Measurements from ENCODE around the gene ATP2B3. TPM values are rescaled to one million over a fixed set of nuclear protein-coding genes. Genes with fewer than 3 reads are reported as not detected.

ATP2B3 gene
- total RNA-seq, 4 donors from 2014 or later = not detected

- Histone ChIP-seq H3K4me3 (replicated peaks in 1 of 3) (no peak overlapping the region), H3K9me3 (no peaks in the 10 kb centered on the region), H3K4me1 (no peaks in the 10 kb centered on the region), H3K27ac (no peak overlapping the region), H3K36me3 (no peaks in the 10 kb centered on the region), H3K27me3 (no peaks in the 10 kb centered on the region)
- TF ChIP-seq CTCF (IDR thresholded peaks at IDR 0.05) = no peak
- no peak for TF ChIP-seq POLR2A (IDR thresholded peaks at IDR 0.05)
- 91 to 95% methylated on average over 13 to 19 of the region's 22 CpGs for WGBS, 2 donors
- no peak for DNase-seq
- intact Hi-C loops (cut with DNase I) = no loop called here
These were observed 43.0 kb downstream of the ATP2B3 start for GRCh38 chrX:153560466-153560865.

GRCh38 chrX:153561337-153561736, 43.9 kb downstream of the ATP2B3 start:
- 100% methylated on average over 1 of the region's 7 CpGs for WGBS, 2 donors
- no peaks in the 10 kb centered on the region for H3K9me3 ChIP-seq
- H3K4me3 ChIP-seq (replicated peaks in 1 of 3) = no peak overlapping the region
- H3K36me3 ChIP-seq = no peaks in the 10 kb centered on the region
- DNase-seq = no peak
- intact Hi-C loops (cut with DNase I) = no loop called here
- no peaks in the 10 kb centered on the region for H3K27me3 ChIP-seq
- TF ChIP-seq POLR2A (IDR thresholded peaks at IDR 0.05) (no peak), CTCF (IDR thresholded peaks at IDR 0.05) (no peak)
- H3K4me1 ChIP-seq = no peaks in the 10 kb centered on the region
- no peak overlapping the region for H3K27ac ChIP-seq

GRCh38 chrX:153562546-153562945, 45.1 kb downstream of the ATP2B3 start:
- no peaks in the 10 kb centered on the region for H3K4me1 ChIP-seq
- intact Hi-C loops (cut with DNase I) = no loop called here
- TF ChIP-seq POLR2A (IDR thresholded peaks at IDR 0.05) (no peak), CTCF (IDR thresholded peaks at IDR 0.05) (no peak)
- no peaks in the 10 kb centered on the region for H3K9me3 ChIP-seq
- 89 to 90% methylated on average over 4 to 7 of the region's 9 CpGs for WGBS, 2 donors
- H3K4me3 ChIP-seq (replicated peaks in 1 of 3) = no peak overlapping the region
- H3K36me3 ChIP-seq = no peaks in the 10 kb centered on the region
- no peak overlapping the region for H3K27ac ChIP-seq
- no peak for DNase-seq
- no peaks in the 10 kb centered on the region for H3K27me3 ChIP-seq

GRCh38 chrX:153564047-153564606, 46.7 kb downstream of the ATP2B3 start:
- WGBS, 2 donors = 78% methylated on average over 5 of the region's 14 CpGs; no CpG with 5 or more reads in 1 of the 2 donors
- no peak for TF ChIP-seq POLR2A (IDR thresholded peaks at IDR 0.05)
- no peak for TF ChIP-seq CTCF (IDR thresholded peaks at IDR 0.05)
- DNase-seq = no peak
- no peak overlapping the region for H3K27ac ChIP-seq
- intact Hi-C loops (cut with DNase I) = no loop called here
- H3K4me1 ChIP-seq = no peaks in the 10 kb centered on the region
- H3K36me3 ChIP-seq = no peaks in the 10 kb centered on the region
- H3K27me3 ChIP-seq = no peaks in the 10 kb centered on the region
- H3K4me3 ChIP-seq (replicated peaks in 1 of 3) = no peak overlapping the region
- no peaks in the 10 kb centered on the region for H3K9me3 ChIP-seq

GRCh38 chrX:153565996-153566580, 48.6 kb downstream of the ATP2B3 start:
- H3K36me3 ChIP-seq = no peaks in the 10 kb centered on the region
- intact Hi-C loops (cut with DNase I) = no loop called here

More at GRCh38 chrX:153565996-153566580, 48.6 kb downstream of the ATP2B3 start:
- H3K9me3 ChIP-seq = no peaks in the 10 kb centered on the region
- no peak overlapping the region for H3K27ac ChIP-seq
- WGBS, 2 donors = 80% methylated on average over 2 of the region's 9 CpGs; no CpG with 5 or more reads in 1 of the 2 donors
- no peaks in the 10 kb centered on the region for H3K4me1 ChIP-seq
- H3K27me3 ChIP-seq = no peaks in the 10 kb centered on the region
- TF ChIP-seq CTCF (IDR thresholded peaks at IDR 0.05) = no peak
- TF ChIP-seq POLR2A (IDR thresholded peaks at IDR 0.05) = no peak
- no peak overlapping the region for H3K4me3 ChIP-seq (replicated peaks in 1 of 3)
- DNase-seq = no peak
